ENCODE results near the gene BTD.

DNA sequence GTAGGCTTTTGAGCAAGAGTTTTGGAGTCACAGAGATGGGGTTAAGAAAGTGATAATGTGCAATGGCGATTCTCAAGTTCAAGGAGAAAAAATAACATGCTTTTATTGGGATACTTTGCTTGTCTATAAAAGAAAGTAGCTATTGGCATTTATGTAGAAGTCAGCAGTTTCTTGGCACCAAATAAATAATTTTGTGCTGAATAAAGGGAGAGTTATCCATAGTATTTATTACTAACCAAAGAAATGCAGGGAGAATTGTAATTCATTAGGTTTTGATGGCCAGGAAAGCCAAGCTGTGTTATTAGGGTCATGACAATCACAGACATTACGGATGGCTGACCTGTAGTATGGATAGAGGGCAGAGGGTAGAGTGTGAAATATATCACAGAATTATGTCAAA lies 33.1 kb downstream of the BTD start:
- TF ChIP-seq CTCF (IDR thresholded peaks at IDR 0.05) (no peak), POLR2A (IDR thresholded peaks at IDR 0.05) (no peak)

Data from adrenal gland (tissue), 5 donors.